ENCODE measurements around the gene ZC3H7A. TPM values are rescaled to one million over a fixed set of nuclear protein-coding genes. Genes with fewer than 3 reads are reported as not detected.

Gene ZC3H7A
- total and polyA plus RNA-seq, 2 of the 13 experiments (the other 11 are each of a cell fraction or from before 2014, with no cell fraction given) = 29.2 to 36.8 TPM

DNA sequence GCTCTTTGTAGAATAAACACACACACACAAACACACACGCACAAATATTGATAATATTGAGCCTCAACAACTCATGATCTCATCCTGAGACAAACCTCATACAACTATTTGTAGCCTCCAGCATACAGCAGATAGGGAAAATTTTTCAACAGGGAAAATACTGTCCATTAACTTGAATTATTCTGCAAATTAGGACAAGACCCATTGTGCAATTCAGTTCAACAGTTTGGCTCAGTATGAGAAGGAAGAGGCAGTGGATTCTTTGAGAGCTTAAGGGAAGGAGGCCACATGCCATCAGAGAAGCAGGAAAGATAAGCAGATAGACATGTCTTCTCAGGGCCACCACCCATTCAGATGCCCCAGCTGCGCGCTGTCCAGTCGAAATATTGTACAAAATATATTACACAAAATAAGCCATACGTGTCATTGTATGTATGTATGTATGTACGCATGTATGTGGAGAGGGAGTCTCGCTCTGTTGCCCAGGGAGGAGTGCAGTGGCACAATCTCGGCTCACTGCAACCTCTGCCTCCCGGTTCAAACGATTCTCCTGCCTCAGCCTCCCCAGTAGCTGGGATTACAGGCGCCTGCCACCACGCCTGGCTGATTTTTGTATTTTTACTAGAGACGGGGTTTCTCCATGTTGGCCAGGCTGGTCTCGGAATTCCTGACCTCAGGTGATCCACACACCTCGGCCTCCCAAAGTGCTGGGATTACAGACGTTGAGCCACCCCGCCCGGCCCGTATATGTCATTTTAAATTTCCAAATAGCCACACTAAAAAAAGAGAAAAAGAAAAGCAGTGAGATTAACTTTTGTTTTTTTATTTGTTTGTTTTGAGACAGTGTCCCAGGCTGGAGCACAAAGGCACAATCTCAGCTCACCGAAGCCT, 1.8 kb downstream of the ZC3H7A start (continued):
- TF ChIP-seq DPF2 (CRISPR knock-in tag; IDR thresholded peaks at IDR 0.05; ENCODE audit: borderline replicate concordance, low read depth) (no peak), RBFOX2 (IDR thresholded peaks at IDR 0.05; ENCODE audit: low read depth, low read length) (0 out of 2 replicates have a peak, but pooled peaks have one; percentile 35), ZNF354B (CRISPR knock-in tag; IDR thresholded peaks at IDR 0.05) (no peak), NCOA2 (CRISPR knock-in tag; IDR thresholded peaks at IDR 0.05) (no peak), SETDB1 (CRISPR knock-in tag; IDR thresholded peaks at IDR 0.05; ENCODE audit: borderline replicate concordance) (0 out of 2 replicates have a peak, but pooled peaks have one; percentile 25), ZNF709 (CRISPR knock-in tag; IDR thresholded peaks at IDR 0.05) (0 out of 2 replicates have a peak, but pooled peaks have one; percentile 29)
- TF ChIP-seq, protein P1, sequence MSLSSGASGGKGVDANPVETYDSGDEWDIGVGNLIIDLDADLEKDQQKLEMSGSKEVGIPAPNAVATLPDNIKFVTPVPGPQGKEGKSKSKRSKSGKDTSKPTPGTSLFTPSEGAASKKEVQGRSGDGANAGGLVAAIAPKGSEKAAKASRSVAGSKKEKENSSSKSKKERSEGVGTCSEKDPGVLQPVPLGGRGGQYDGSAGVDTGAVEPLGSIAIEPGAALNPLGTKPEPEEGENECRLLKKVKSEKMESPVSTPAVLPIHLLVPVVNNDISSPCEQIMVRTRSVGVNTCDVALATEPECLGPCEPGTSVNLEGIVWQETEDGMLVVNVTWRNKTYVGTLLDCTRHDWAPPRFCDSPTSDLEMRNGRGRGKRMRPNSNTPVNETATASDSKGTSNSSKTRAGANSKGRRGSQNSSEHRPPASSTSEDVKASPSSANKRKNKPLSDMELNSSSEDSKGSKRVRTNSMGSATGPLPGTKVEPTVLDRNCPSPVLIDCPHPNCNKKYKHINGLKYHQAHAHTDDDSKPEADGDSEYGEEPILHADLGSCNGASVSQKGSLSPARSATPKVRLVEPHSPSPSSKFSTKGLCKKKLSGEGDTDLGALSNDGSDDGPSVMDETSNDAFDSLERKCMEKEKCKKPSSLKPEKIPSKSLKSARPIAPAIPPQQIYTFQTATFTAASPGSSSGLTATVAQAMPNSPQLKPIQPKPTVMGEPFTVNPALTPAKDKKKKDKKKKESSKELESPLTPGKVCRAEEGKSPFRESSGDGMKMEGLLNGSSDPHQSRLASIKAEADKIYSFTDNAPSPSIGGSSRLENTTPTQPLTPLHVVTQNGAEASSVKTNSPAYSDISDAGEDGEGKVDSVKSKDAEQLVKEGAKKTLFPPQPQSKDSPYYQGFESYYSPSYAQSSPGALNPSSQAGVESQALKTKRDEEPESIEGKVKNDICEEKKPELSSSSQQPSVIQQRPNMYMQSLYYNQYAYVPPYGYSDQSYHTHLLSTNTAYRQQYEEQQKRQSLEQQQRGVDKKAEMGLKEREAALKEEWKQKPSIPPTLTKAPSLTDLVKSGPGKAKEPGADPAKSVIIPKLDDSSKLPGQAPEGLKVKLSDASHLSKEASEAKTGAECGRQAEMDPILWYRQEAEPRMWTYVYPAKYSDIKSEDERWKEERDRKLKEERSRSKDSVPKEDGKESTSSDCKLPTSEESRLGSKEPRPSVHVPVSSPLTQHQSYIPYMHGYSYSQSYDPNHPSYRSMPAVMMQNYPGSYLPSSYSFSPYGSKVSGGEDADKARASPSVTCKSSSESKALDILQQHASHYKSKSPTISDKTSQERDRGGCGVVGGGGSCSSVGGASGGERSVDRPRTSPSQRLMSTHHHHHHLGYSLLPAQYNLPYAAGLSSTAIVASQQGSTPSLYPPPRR (CRISPR knock-in tag; IDR thresholded peaks at IDR 0.05; ENCODE audit: borderline replicate concordance) = 0 out of 2 replicates have a peak, but pooled peaks have one; percentile 20
- TF ChIP-seq, protein P2, sequence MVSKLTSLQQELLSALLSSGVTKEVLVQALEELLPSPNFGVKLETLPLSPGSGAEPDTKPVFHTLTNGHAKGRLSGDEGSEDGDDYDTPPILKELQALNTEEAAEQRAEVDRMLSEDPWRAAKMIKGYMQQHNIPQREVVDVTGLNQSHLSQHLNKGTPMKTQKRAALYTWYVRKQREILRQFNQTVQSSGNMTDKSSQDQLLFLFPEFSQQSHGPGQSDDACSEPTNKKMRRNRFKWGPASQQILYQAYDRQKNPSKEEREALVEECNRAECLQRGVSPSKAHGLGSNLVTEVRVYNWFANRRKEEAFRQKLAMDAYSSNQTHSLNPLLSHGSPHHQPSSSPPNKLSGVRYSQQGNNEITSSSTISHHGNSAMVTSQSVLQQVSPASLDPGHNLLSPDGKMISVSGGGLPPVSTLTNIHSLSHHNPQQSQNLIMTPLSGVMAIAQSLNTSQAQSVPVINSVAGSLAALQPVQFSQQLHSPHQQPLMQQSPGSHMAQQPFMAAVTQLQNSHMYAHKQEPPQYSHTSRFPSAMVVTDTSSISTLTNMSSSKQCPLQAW (CRISPR knock-in tag; IDR thresholded peaks at IDR 0.05) = 0 out of 2 replicates have a peak, but pooled peaks have one; percentile 14
- TF ChIP-seq, protein P3, sequence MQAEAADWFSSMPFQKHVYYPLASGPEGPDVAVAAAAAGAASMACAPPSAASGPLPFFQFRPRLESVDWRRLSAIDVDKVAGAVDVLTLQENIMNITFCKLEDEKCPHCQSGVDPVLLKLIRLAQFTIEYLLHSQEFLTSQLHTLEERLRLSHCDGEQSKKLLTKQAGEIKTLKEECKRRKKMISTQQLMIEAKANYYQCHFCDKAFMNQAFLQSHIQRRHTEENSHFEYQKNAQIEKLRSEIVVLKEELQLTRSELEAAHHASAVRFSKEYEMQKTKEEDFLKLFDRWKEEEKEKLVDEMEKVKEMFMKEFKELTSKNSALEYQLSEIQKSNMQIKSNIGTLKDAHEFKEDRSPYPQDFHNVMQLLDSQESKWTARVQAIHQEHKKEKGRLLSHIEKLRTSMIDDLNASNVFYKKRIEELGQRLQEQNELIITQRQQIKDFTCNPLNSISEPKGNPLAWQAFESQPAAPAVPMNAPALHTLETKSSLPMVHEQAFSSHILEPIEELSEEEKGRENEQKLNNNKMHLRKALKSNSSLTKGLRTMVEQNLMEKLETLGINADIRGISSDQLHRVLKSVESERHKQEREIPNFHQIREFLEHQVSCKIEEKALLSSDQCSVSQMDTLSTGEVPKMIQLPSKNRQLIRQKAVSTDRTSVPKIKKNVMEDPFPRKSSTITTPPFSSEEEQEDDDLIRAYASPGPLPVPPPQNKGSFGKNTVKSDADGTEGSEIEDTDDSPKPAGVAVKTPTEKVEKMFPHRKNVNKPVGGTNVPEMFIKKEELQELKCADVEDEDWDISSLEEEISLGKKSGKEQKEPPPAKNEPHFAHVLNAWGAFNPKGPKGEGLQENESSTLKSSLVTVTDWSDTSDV (CRISPR knock-in tag; IDR thresholded peaks at IDR 0.05) = no peak

Data from HepG2 (cell line).